HG03457 (cell line): Measurements from ENCODE around the gene ERVK3-1.
A peak's percentile ranks its signal among the peaks of the same experiment; 100 is the strongest.
"Not testable (repeated sequence)": the region's sequence is repeated elsewhere in the genome, so short reads cannot be mapped to it uniquely, and the experiment has no call there.

Experiments used
- ATAC-seq: cut with Tn5 transposase; IDR thresholded peaks from one replicate; pipeline ENCODE4 v1.9.1; 2021; ENCODE audit warnings: moderate number of reproducible peaks; ENCODE audit not compliant: unreplicated experiment

ERVK3-1 gene

DNA sequence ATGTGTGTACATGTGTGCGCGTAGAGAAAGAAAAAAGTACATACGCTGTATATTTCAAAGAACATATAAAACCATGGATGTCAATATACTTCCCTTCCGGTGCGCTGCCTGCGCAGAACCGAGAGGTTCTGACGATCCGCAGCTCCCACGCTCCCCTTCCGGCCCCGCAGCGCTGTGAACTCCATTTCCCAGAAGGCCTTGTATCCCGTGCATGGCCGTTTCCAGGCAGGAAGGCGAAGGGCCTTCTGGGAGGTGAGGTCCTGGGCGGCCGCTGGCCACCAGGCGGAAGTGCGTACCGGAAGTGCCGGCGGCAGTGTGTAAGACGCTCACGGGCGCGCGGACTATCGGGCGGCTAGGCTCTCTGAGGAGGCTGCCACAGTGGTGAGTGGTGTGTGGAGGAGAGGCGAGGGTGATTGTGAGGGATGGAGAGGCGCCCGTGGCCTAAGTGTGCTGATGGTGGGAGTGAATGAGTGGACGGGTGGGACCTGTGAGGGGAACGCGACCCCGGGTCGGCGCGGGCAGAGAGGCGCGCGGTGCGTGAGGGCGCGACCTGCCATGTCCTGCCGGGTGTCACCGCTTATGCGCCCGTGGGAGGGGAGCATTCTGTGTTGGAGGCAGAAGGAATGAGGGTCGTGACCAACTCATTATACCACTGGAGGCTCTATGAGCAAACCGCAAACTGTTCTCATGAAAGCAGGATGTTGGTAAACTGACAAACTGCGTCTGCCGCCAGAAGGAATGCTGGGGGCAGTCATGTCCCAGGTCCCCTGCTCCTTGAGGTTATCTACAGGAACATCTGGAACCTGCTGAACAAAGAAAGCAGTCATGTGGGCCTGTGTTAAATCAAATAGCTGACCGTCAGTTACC lies at the start of gene ERVK3-1:
ERVK3-1 (plus strand) TSS at position 313 of the 867 bp plus-strand sequence. CDS start 6,792 bp downstream, outside the sequence.
- ATAC-seq = peak; percentile 94

DNA sequence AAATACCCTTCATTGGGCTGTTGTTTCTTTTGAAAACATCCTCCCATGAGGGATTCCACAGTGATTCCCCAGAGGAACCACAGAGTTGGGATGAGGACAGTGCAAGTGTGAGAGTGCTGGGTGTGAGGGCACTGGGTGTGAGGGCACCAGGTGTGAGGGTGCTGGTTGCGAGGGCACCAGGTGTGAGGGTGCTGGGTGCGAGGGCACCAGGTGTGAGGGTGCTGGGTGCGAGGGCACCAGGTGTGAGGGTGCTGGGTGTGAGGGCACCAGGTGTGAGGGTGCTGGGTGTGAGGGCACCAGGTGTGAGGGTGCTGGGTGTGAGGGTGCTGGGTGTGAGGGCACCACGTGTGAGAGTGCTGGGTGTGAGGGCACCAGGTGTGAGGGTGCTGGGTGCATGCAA lies 46.9 kb upstream of the ERVK3-1 start:
- ATAC-seq = not testable (repeated sequence)

- no peak for ATAC-seq
These were observed 43.6 kb upstream of the ERVK3-1 start for GRCh38 chr19:58261600-58261967.

- ATAC-seq = no peak
These were observed 42.9 kb upstream of the ERVK3-1 start for GRCh38 chr19:58261968-58262921.

DNA sequence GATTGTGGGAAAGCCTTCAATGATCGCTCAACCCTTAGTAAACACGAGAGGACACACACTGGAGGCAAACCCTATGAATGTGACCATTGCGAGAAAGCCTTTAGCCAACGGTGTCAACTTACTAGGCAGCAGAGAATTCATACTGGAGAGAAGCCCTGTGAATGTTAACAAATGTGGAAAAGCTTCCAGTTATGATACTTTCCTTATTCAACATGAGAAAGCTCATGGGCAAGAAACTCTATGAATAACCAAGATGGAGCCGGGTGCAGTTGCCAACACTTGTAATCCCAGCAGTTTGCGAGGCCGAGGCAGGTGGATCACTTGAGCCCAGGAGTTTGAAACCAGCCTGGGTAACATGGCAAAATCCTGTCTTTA lies 42.3 kb upstream of the ERVK3-1 start:
- no peak for ATAC-seq

- no peak for ATAC-seq
These were observed 40.1 kb upstream of the ERVK3-1 start for GRCh38 chr19:58265100-58265499.

- ATAC-seq = no peak
These were observed 36.8 kb upstream of the ERVK3-1 start for GRCh38 chr19:58268344-58268743.

DNA sequence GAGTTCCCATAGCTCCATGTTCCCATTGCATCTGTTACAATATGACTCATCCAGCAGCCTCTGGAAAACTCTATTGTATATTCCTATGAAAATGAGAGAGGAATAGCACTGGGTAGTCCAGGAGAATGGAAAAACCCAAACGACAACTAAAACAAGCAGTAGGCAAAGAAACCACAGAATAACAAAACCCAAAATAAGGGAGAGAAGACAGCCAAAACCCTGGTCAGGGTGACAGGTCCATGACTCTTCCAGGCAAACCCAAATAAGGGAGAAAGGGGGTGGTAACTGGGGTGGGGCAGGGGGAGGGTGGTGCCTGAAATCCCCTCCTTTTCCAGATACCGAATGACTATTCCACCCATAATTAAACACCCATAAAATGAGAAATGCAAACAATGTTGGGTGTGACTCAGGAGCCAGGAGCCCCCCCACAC lies 30.4 kb upstream of the ERVK3-1 start:
- ATAC-seq = no peak

- ATAC-seq = no peak
These were observed 29.6 kb upstream of the ERVK3-1 start for GRCh38 chr19:58275564-58275963.

DNA sequence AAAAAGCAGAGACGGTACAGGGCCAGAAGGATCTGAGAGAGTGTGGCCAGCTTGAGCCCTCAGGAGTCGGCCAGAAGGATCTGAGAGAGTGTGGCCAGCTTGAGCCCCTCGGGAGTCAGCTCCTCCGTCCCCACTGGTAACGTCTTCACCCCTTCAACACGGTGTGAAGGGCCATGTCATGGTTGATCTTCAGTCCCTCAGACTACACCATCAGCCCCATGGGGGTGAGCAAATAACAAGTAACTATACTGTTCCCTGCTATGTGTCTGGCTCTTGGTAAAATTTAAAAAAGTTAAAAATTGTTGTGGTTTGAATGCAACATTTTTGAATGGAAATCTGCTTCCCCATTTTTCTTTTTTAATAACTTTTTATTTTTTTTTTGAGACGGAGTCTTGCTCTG lies 28.0 kb upstream of the ERVK3-1 start:
- ATAC-seq = no peak

- ATAC-seq = no peak
These were observed 27.2 kb upstream of the ERVK3-1 start for GRCh38 chr19:58277748-58278540.

GRCh38 chr19:58278541-58279041 lies 26.6 kb upstream of the ERVK3-1 start, which contains the start of gene ZNF8:
ZNF8 (plus strand) TSS chr19:58278955; CDS start chr19:58279082, 127 bp downstream.
- peak; percentile 90 for ATAC-seq

DNA sequence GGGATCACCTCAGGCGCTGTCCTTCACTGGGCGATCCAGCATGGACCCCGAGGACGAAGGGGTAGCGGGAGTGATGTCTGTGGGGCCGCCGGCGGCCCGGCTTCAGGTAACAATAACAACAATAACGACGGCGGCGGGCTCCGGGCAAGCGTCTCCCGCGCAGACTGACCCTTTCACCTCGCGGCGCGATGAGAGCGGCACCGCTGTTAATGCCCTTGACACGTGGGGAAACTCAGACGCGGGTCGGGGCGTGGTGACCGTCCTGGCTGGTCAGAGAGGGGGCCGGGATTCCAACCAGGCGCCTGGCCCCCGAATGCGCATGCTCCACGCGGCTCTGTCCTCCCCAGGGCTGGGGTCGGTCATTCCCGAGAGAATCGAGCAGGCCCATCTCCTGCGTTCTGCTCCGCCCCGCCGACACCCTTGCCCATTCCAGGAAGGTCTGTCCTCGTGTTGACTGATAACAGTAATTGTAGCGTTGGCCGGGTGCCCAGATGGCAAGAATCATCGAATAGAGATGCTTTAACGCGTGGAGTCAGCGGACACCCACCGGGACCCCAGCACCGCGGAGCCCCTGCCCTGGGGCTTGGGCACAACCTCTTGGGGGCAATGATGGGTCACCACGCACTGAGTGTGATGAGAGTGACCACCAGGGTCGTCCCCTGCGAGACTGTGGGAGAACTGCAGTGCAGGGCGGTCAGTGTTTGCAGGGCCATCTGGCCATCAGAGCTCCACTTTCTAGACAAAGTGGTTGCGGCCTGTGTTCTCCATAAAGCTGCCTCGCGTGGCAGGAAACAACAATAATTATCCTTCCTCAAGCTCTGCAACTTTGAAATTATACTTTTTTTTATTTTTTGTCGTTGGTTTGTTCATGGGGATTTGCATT lies 25.9 kb upstream of the ERVK3-1 start:
- ATAC-seq = peak; percentile 18

- no peak for ATAC-seq
These were observed 25.3 kb upstream of the ERVK3-1 start for GRCh38 chr19:58279925-58280316.

DNA sequence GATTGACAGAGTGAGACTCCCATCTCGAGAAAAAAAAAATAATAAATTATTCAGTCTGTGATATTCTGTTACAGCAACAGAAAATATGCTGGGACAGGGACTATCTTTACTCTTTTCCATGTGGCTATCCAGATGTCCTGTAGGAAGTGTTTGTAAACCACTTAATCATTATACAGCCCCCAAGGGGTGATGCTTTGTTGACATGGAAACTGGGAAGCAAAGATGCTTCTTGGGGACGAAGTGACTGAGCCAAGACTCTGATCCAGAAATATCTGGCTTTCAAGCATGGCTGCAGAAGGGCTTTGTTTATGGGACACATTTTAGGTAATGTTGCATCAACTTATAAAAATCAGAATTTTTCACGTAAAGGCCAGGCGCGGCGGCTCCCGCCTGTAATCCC lies 21.0 kb upstream of the ERVK3-1 start:
- ATAC-seq = no peak

- no peak for ATAC-seq
These were observed 13.2 kb upstream of the ERVK3-1 start for GRCh38 chr19:58291943-58292342.

DNA sequence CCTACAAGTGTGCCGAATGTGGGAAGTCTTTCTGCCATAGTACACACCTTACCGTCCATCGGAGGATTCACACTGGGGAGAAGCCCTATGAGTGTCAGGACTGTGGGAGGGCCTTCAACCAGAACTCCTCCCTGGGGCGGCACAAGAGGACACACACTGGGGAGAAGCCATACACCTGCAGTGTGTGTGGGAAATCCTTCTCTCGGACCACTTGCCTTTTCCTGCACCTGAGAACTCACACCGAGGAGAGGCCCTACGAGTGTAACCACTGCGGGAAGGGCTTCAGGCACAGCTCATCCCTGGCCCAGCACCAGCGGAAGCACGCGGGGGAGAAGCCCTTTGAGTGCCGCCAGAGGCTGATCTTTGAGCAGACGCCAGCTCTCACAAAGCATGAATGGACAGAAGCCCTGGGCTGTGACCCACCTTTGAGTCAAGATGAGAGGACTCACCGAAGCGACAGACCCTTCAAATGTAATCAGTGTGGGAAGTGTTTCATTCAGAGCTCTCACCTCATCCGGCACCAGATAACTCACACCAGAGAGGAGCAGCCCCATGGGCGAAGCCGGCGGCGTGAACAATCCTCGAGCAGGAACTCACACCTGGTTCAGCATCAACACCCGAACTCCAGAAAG lies 10.3 kb upstream of the ERVK3-1 start:
- no peak for ATAC-seq

DNA sequence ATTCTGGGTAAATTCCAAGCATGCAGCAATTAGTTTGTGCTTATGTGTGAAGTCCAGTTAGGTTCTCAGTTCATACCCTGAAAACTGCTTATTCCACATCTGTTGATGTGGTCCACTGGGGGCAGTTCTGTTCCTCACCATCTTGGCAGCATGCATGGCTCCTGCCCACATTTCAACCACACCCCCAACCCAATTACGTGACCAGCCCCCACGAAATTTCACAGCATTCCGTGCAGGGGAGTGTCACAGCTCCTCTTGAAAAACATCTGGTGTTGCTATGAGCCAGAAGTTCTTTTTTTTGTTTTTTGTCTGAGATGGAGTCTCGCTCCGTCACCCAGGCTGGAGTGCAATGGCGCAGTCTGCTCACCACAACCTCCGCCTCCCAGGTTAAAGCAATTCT lies 9.1 kb upstream of the ERVK3-1 start:
- no peak for ATAC-seq

DNA sequence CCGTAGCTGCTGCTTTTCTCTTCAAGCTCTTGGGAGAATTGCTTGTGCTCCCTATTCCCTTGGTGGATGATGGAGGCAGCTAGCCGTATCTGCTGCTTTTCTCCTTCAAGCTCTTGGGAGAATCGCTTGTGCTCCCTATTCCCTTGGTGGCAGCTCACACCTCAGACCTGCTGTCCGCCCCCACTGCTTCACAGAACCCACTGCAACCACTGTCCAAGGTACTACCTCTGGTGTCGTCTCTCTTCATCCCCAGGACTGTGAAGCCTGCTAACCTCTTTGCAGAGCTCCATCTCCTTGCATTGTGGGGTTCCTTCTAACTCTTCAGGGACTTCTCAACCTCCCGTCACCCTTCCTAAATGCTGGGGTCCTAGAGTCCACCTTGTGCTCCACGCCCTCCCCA lies 4.6 kb upstream of the ERVK3-1 start:
- no peak for ATAC-seq
